Measurements from ENCODE around the gene FBXW11. TPM values are rescaled to one million over a fixed set of nuclear protein-coding genes. Genes with fewer than 3 reads are reported as not detected.

The FBXW11 gene
- total RNA-seq, 1 experiment from 2014 or later, result 85.3 TPM

GRCh38 chr5:171852255-171852681 lies 154.2 kb downstream of the FBXW11 start:
- no peaks in the 10 kb centered on the region for H3K4me1 ChIP-seq (ENCODE audit: insufficient read depth, low read length)
- H3K9ac ChIP-seq (ENCODE audit: extremely low read depth, insufficient read length, low read length), result no peak overlapping the region
- TF ChIP-seq, protein P1, sequence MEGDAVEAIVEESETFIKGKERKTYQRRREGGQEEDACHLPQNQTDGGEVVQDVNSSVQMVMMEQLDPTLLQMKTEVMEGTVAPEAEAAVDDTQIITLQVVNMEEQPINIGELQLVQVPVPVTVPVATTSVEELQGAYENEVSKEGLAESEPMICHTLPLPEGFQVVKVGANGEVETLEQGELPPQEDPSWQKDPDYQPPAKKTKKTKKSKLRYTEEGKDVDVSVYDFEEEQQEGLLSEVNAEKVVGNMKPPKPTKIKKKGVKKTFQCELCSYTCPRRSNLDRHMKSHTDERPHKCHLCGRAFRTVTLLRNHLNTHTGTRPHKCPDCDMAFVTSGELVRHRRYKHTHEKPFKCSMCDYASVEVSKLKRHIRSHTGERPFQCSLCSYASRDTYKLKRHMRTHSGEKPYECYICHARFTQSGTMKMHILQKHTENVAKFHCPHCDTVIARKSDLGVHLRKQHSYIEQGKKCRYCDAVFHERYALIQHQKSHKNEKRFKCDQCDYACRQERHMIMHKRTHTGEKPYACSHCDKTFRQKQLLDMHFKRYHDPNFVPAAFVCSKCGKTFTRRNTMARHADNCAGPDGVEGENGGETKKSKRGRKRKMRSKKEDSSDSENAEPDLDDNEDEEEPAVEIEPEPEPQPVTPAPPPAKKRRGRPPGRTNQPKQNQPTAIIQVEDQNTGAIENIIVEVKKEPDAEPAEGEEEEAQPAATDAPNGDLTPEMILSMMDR (conservative IDR thresholded peaks at IDR 0.05), result no peak
- H3K23ac ChIP-seq (ENCODE audit: insufficient read length, low read depth, low read length), result no peak overlapping the region
- H4K8ac ChIP-seq (replicated peaks; ENCODE audit: insufficient read length, low read depth, low read length), result no peak overlapping the region
- no peaks in the 10 kb centered on the region for H4K20me1 ChIP-seq (ENCODE audit: control insufficient read depth, insufficient read depth, insufficient read length)
- no peak overlapping the region for H4K91ac ChIP-seq (ENCODE audit: insufficient read length, low read depth, low read length)
- no peak overlapping the region for H3T11ph ChIP-seq (ENCODE audit: low read length)
- H3K9me3 ChIP-seq (ENCODE audit: control insufficient read depth, low read depth, low read length), result no peaks in the 10 kb centered on the region
- no peaks in the 10 kb centered on the region for H3K79me2 ChIP-seq (ENCODE audit: insufficient read depth, low read length)
- no peak overlapping the region for H3K27ac ChIP-seq (ENCODE audit: insufficient read length, low read depth, low read length)
- no peak overlapping the region for H2BK120ac ChIP-seq (ENCODE audit: low read depth, low read length, poor library complexity, severe bottlenecking)
- H2AK5ac ChIP-seq (ENCODE audit: insufficient read length, low read length), result no peak overlapping the region
- no peak overlapping the region for H3K56ac ChIP-seq (ENCODE audit: insufficient read length, low read depth, low read length)
- WGBS (ENCODE audit: extremely low coverage, insufficient read length, low lambda C conversion rate), result no CpG with 5 or more reads among the region's 8 CpGs
- peak overlapping the region in 1 of 3 experiments; percentile 84; a peak in 4 of 7 replicates for H3K27ac Mint-ChIP-seq
- no peak overlapping the region for H2BK20ac ChIP-seq (ENCODE audit: low read depth, low read length, poor library complexity, severe bottlenecking)
- H2BK15ac ChIP-seq (ENCODE audit: low read depth, low read length), result no peak overlapping the region
- H2AFZ ChIP-seq (ENCODE audit: low read length), result no peak overlapping the region
- no peak overlapping the region for H2BK5ac ChIP-seq (ENCODE audit: insufficient read length, low read length)
- no peaks in the 10 kb centered on the region for H3K23me2 ChIP-seq (ENCODE audit: insufficient read length, low read depth, low read length, poor library complexity, severe bottlenecking)
- no peak overlapping the region for H4K5ac ChIP-seq (ENCODE audit: insufficient read length, low read depth, low read length)
- H3K4me3 Mint-ChIP-seq, result no peak overlapping the region
- H3K18ac ChIP-seq (ENCODE audit: insufficient read length, low read depth, low read length), result no peak overlapping the region
- H3K4me1 Mint-ChIP-seq, result peaks cover 23 to 26% of the 10 kb centered on the region in 2 experiments
- no peak overlapping the region for H3K4me2 ChIP-seq (ENCODE audit: insufficient read depth, insufficient read length, low read length)
- H3K79me1 ChIP-seq (ENCODE audit: insufficient read depth, low read depth, low read length, poor library complexity, severe bottlenecking), result no peaks in the 10 kb centered on the region
- no peak overlapping the region for H3K4ac ChIP-seq (ENCODE audit: low read depth, low read length)
- peaks cover 2% of the 10 kb centered on the region for H3K27me3 Mint-ChIP-seq (ENCODE audit: low read depth)
- H3K27me3 ChIP-seq (ENCODE audit: insufficient read depth, low read length), result no peaks in the 10 kb centered on the region
- H3K14ac ChIP-seq (ENCODE audit: insufficient read depth, low read length), result no peak overlapping the region
- H3K36me3 Mint-ChIP-seq (ENCODE audit: insufficient read depth in 1 of 3, low read depth in 3 of 3), result peaks cover 3 to 8% (median 6%) of the 10 kb centered on the region in 3 experiments; a peak in 4 of 7 replicates
- H2BK12ac ChIP-seq (ENCODE audit: insufficient read length, low read depth, low read length), result no peak overlapping the region
- DNase-seq, result peak; percentile 72
- no peaks in the 10 kb centered on the region; a peak in 1 of 5 replicates for H3K9me3 Mint-ChIP-seq
